Endothelial cell of umbilical vein (primary cell): Measurements from ENCODE around the gene HCN2.

Experiments used
- EZH2 ChIP-seq: IDR thresholded peaks from 2 replicates; pipeline ENCODE4 v1.6.1; 2012; ENCODE audit warnings: borderline replicate concordance, low read depth, mild to moderate bottlenecking, moderate library complexity, low read length, inconsistent platforms; ENCODE audit not compliant: severe bottlenecking
- POLR2A ChIP-seq: IDR thresholded peaks from 2 replicates; pipeline ENCODE4 v1.6.1; 2012; ENCODE audit warnings: low read depth, mild to moderate bottlenecking, control low read depth, low read length
- TF ChIP-seq, protein P1 (sequence below), 2 donors: IDR thresholded peaks; 1 replicate in 1 of 2; 2 replicates in 1 of 2; pipeline ENCODE4 v1.5.1; 2011; ENCODE audit warnings: low read length in 2 of 2, mild to moderate bottlenecking in 2 of 2, moderate library complexity in 2 of 2, control low read depth in 1 of 2, inconsistent platforms in 1 of 2, low read depth in 1 of 2; ENCODE audit not compliant: insufficient read depth in 1 of 2; ENCODE audit errors: extremely low read depth in 1 of 2
- TF ChIP-seq, protein P2 (sequence below): IDR thresholded peaks from 2 replicates; pipeline ENCODE4 v1.6.1; 2011; ENCODE audit not compliant: insufficient read depth, insufficient read length

DNA sequence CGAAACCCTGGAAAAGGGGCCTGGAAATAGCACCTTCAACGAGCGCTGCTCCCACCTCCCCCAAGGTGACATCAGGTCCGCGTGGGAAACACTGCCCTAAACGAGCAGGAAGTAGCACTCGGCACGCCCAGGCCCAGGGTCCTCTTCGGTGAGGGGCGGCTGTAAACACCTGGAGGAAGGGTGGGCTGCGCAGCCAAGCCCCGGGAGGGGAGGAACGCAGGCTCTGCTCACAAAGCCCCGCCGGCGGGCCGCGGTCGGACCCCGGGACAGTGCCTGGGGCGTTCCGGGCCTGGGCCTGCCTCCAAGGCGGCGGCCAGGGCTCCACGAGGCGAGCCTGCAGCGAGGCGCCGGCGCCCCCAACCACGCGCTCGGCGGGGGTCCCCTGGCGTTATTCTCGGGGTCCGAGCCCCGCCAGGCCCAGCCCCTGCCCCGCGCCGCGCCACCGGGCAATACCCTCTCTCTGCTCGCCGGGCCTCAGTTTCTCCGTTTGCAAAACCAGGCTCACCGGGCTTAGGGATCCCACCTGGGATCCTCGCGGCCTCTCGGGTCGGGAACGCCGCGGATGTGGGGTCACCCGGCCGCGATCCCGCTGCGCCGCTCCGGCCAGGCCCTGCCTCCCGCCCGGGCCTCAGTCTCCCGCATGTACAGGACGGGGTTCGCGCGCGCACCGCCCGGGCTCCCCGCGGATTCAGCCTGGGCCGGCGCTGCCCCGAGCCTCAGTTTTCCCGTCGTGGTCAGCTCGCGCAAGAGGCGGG, 72.7 kb downstream of the HCN2 start:
- TF ChIP-seq, protein P1, sequence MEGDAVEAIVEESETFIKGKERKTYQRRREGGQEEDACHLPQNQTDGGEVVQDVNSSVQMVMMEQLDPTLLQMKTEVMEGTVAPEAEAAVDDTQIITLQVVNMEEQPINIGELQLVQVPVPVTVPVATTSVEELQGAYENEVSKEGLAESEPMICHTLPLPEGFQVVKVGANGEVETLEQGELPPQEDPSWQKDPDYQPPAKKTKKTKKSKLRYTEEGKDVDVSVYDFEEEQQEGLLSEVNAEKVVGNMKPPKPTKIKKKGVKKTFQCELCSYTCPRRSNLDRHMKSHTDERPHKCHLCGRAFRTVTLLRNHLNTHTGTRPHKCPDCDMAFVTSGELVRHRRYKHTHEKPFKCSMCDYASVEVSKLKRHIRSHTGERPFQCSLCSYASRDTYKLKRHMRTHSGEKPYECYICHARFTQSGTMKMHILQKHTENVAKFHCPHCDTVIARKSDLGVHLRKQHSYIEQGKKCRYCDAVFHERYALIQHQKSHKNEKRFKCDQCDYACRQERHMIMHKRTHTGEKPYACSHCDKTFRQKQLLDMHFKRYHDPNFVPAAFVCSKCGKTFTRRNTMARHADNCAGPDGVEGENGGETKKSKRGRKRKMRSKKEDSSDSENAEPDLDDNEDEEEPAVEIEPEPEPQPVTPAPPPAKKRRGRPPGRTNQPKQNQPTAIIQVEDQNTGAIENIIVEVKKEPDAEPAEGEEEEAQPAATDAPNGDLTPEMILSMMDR (IDR thresholded peaks at IDR 0.05; ENCODE audit: extremely low read depth in 1 of 2, insufficient read depth in 1 of 2, low read depth in 1 of 2, low read length in 2 of 2), result no peak
- no peak for TF ChIP-seq POLR2A
- TF ChIP-seq, protein P2, sequence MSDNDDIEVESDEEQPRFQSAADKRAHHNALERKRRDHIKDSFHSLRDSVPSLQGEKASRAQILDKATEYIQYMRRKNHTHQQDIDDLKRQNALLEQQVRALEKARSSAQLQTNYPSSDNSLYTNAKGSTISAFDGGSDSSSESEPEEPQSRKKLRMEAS, result no peak
- no peak for TF ChIP-seq EZH2
